Hepatocyte (in vitro differentiated cells): ENCODE results near the gene SHROOM4. TPM values are rescaled to one million over a fixed set of nuclear protein-coding genes. Genes with fewer than 3 reads are reported as not detected.

ENCODE experiments used
- DNase-seq: peaks from one replicate; pipeline ENCODE4 v3.0.0-alpha.2; 2016; ENCODE audit warnings: low spot score
- H2AFZ ChIP-seq: fragments of 200-600 bp; sonication (generic); 2 replicates; pipeline ENCODE4 v1.6.0; 2016; ENCODE audit warnings: antibody characterized with exemption, mild to moderate bottlenecking
- H3K27ac ChIP-seq: fragments of 200-600 bp; sonication (generic); 2 replicates; pipeline ENCODE4 v1.5.1; 2016; ENCODE audit warnings: mild to moderate bottlenecking
- H3K27me3 ChIP-seq: fragments of 200-600 bp; sonication (generic); 2 replicates; pipeline ENCODE4 v1.6.1; 2016
- H3K36me3 ChIP-seq: fragments of 200-600 bp; sonication (generic); replicated peaks from 2 replicates; pipeline ENCODE4 v1.5.1; 2016; ENCODE audit warnings: low read depth; ENCODE audit not compliant: insufficient read depth
- H3K4me1 ChIP-seq: fragments of 200-600 bp; sonication (generic); 2 replicates; pipeline ENCODE4 v1.5.1; 2016; ENCODE audit warnings: mild to moderate bottlenecking, moderate library complexity; ENCODE audit not compliant: insufficient read depth
- H3K4me2 ChIP-seq: fragments of 200-600 bp; sonication (generic); 2 replicates; pipeline ENCODE4 v1.6.0; 2016
- H3K4me3 ChIP-seq: fragments of 200-600 bp; sonication (generic); 2 replicates; pipeline ENCODE4 v1.5.1; 2016; ENCODE audit warnings: mild to moderate bottlenecking
- H3K79me2 ChIP-seq: fragments of 200-600 bp; sonication (generic); 2 replicates; pipeline ENCODE4 v1.6.0; 2017; ENCODE audit warnings: mild to moderate bottlenecking
- H3K9me2 ChIP-seq: fragments of 200-600 bp; sonication (generic); replicated peaks from 2 replicates; pipeline ENCODE4 v1.6.0; 2017; ENCODE audit warnings: mild to moderate bottlenecking; ENCODE audit not compliant: insufficient read depth
- H3K9me3 ChIP-seq: fragments of 200-600 bp; sonication (generic); 2 replicates; pipeline ENCODE4 v1.5.1; 2016; ENCODE audit warnings: low read depth, mild to moderate bottlenecking
- H4K20me1 ChIP-seq: fragments of 200-600 bp; sonication (generic); 2 replicates; pipeline ENCODE4 v1.6.0; 2016; ENCODE audit warnings: mild to moderate bottlenecking; ENCODE audit not compliant: insufficient read depth, poor library complexity, severe bottlenecking
- EZH2 ChIP-seq: fragments of 200-600 bp; sonication (generic); IDR thresholded peaks from 2 replicates; pipeline ENCODE4 v1.6.1; 2016; ENCODE audit warnings: antibody characterized with exemption, mild to moderate bottlenecking, borderline replicate concordance
- EZH2phosphoT487 ChIP-seq: fragments of 200-600 bp; sonication (generic); IDR thresholded peaks from one replicate; pipeline ENCODE4 v1.6.1; 2018; ENCODE audit warnings: antibody characterized with exemption, mild to moderate bottlenecking, low read depth, moderate library complexity; ENCODE audit not compliant: unreplicated experiment, severe bottlenecking
- WGBS: methylation state at CpG from one replicate; pipeline ENCODE4 v1.1.6; 2016; ENCODE audit warnings: low lambda C conversion rate; ENCODE audit errors: missing lambda C conversion rate; 5-methylcytosine and 5-hydroxymethylcytosine counted together
- polyA plus RNA-seq: library from polyadenylated mRNA; unstranded; fragments of >200 nt; fragmentation: Nextera tagmentation; extraction: Ambion mirVana; gene quantifications from 2 replicates; pipeline ENCODE4 v1.2.1, GENCODE V29; 2016
- total RNA-seq: library from RNA; depleted of rRNA; stranded (reverse); fragments of >200 nt; gene quantifications from 2 replicates; pipeline ENCODE4 v1.2.3, GENCODE V29; 2014
- TF ChIP-seq, protein P1 (sequence below): fragments of 200-600 bp; sonication (generic); IDR thresholded peaks from 2 replicates; pipeline ENCODE4 v1.5.1; 2016; ENCODE audit warnings: antibody characterized with exemption, mild to moderate bottlenecking; ENCODE audit not compliant: poor library complexity

Gene SHROOM4
- total and polyA plus RNA-seq, 2 experiments from 2014 or later: 1.6 to 7.1 TPM

DNA sequence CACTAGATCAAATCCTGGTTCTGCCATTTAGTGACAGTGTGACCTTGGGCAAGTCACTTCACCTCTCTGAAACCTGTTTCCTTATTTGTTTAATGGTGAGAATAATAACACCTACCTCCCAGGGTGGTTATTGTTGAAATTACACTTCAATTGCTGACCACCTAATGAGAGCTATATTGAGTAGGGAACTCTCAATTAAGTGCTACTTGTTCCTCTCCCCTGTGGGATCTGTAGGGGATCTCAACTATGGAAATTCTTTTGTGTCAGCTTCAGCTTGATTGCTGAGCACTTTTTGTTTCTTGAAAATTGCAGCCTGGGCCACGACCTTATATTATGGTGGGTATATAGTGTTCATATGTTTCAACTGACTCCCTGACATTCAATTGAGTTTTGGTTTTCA lies 102.1 kb downstream of the SHROOM4 start:
- H3K27me3 ChIP-seq: no peaks in the 10 kb centered on the region
- no peak overlapping the region for H2AFZ ChIP-seq
- TF ChIP-seq EZH2phosphoT487 (no peak), EZH2 (no peak)
- TF ChIP-seq, protein P1, sequence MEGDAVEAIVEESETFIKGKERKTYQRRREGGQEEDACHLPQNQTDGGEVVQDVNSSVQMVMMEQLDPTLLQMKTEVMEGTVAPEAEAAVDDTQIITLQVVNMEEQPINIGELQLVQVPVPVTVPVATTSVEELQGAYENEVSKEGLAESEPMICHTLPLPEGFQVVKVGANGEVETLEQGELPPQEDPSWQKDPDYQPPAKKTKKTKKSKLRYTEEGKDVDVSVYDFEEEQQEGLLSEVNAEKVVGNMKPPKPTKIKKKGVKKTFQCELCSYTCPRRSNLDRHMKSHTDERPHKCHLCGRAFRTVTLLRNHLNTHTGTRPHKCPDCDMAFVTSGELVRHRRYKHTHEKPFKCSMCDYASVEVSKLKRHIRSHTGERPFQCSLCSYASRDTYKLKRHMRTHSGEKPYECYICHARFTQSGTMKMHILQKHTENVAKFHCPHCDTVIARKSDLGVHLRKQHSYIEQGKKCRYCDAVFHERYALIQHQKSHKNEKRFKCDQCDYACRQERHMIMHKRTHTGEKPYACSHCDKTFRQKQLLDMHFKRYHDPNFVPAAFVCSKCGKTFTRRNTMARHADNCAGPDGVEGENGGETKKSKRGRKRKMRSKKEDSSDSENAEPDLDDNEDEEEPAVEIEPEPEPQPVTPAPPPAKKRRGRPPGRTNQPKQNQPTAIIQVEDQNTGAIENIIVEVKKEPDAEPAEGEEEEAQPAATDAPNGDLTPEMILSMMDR: no peak
- H3K9me2 ChIP-seq: no peaks in the 10 kb centered on the region
- peaks cover 5% of the 10 kb centered on the region for H3K4me1 ChIP-seq
- 27% methylated on average over 1 of the region's 1 CpG for WGBS
- no peak overlapping the region for H3K4me3 ChIP-seq
- no peaks in the 10 kb centered on the region for H3K79me2 ChIP-seq
- H3K9me3 ChIP-seq: no peaks in the 10 kb centered on the region
- no peak overlapping the region for H3K4me2 ChIP-seq
- H3K36me3 ChIP-seq: no peaks in the 10 kb centered on the region
- DNase-seq: no peak
- H4K20me1 ChIP-seq: no peaks in the 10 kb centered on the region
- H3K27ac ChIP-seq: no peak overlapping the region

DNA sequence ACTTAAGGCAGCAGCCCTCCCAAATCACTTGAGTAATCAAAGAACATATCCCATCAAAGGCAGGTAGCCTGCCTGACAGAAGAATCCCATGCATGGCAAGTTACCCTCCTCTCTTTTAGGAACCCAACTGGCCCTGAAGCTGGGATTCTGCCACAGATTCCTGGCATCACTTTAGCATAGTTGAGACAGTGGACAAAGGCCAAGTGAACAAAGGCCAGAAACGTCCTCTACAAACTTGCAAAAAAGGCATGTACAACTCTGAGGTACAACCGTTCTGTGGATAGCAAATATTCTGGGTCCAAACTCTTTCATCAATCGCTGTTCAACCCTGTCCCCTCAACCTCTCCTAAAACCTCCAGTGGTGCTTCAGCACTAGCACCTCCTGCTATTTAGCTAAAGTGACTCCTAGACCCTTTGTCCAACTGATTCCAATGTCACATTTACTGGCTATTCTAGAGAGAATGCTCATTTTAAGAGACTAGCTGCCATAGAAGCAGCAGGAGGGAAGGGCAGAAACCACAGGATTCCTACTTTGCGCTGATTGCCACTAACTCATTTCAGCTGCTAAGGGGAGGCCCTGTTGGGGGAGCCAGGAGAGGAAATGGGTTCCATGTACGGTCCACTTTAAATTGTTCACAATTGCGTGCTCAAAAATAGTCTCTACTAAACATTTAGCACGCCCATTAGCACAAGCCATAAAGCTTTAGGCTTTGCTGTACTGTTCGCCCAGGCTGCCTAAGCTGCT lies 105.9 kb downstream of the SHROOM4 start:
- Histone ChIP-seq H3K9me2 (no peaks in the 10 kb centered on the region), H3K27me3 (no peaks in the 10 kb centered on the region), H3K4me3 (no peak overlapping the region), H3K9me3 (no peaks in the 10 kb centered on the region), H2AFZ (no peak overlapping the region), H3K4me2 (peak overlapping the region; percentile 50), H4K20me1 (no peaks in the 10 kb centered on the region), H3K4me1 (peaks cover 5% of the 10 kb centered on the region), H3K27ac (peak overlapping the region; percentile 74), H3K79me2 (no peaks in the 10 kb centered on the region), H3K36me3 (no peaks in the 10 kb centered on the region)
- DNase-seq: no peak
- 64% methylated on average over 8 of the region's 8 CpGs for WGBS
- TF ChIP-seq EZH2phosphoT487 (no peak), EZH2 (no peak)
- TF ChIP-seq, protein P1: no peak

DNA sequence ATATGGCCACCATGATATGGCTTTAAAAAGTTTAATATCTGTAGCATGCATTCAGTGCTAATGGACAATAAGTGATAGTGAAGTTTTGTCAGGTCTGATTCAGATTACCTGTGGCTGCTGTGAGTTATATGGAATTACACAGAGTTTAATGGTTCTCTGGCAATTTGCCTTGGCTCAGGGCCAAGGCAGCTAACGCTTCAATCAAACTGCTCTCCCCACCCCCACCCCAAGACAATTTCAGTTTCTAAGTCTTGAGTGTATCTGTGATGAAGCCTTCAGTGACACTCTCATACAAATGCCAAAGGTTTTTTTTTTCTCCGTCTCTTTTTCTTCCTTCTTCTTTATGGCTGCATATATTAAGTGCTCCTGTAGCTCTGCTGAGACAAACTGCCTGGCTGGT lies 106.6 kb downstream of the SHROOM4 start:
- no peaks in the 10 kb centered on the region for H4K20me1 ChIP-seq
- no peaks in the 10 kb centered on the region for H3K36me3 ChIP-seq
- H3K4me1 ChIP-seq: peaks cover 5% of the 10 kb centered on the region
- H3K27ac ChIP-seq: peak overlapping the region; percentile 74
- H3K4me2 ChIP-seq: no peak overlapping the region
- no peaks in the 10 kb centered on the region for H3K9me2 ChIP-seq
- no peaks in the 10 kb centered on the region for H3K27me3 ChIP-seq
- no peak for TF ChIP-seq EZH2phosphoT487
- TF ChIP-seq, protein P1: no peak
- TF ChIP-seq EZH2: no peak
- H2AFZ ChIP-seq: no peak overlapping the region
- H3K79me2 ChIP-seq: no peaks in the 10 kb centered on the region
- H3K9me3 ChIP-seq: no peaks in the 10 kb centered on the region
- 15% methylated on average over 2 of the region's 2 CpGs for WGBS
- no peak overlapping the region for H3K4me3 ChIP-seq
- DNase-seq: peak; percentile 23

DNA sequence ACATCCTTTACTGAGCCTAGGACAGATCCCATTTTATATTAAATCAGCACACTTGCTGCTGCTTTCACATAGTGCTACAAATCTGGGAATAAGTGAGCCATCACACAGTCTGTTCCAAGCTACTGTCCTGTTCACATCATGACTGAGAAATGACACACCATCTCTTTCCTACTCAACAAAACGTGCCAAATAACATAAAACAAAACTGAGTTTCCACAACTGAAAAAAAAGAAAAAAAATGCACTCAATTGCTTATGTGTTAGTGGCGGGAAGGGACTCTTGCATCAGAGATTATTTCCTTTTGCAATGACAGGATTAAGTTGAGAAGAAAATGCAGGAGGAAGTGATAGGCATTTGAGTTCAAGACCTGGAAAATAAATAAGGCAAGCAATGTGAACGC lies 109.0 kb downstream of the SHROOM4 start:
- H3K4me3 ChIP-seq: no peak overlapping the region
- no peak for DNase-seq
- no peaks in the 10 kb centered on the region for H3K9me2 ChIP-seq
- no peaks in the 10 kb centered on the region for H3K9me3 ChIP-seq
- peaks cover 5% of the 10 kb centered on the region for H3K4me1 ChIP-seq
- no peak overlapping the region for H2AFZ ChIP-seq
- TF ChIP-seq EZH2phosphoT487 (no peak), EZH2 (no peak)
- TF ChIP-seq, protein P1: no peak
- H4K20me1 ChIP-seq: no peaks in the 10 kb centered on the region
- 57% methylated on average over 3 of the region's 3 CpGs for WGBS
- H3K27me3 ChIP-seq: no peaks in the 10 kb centered on the region
- no peak overlapping the region for H3K27ac ChIP-seq
- H3K36me3 ChIP-seq: no peaks in the 10 kb centered on the region
- H3K4me2 ChIP-seq: no peak overlapping the region
- no peaks in the 10 kb centered on the region for H3K79me2 ChIP-seq
